Inflammatory macrophage (primary cell): ENCODE measurements around the gene RBKS.

Source experiments
- DNase-seq, 2 donors: peaks; one replicate each; pipeline ENCODE4 v3.0.0-alpha.2; 2020 to 2022
- total RNA-seq, 18 experiments: gene quantifications; one replicate each; lab custom pipeline; 2026; ENCODE audit warnings: mixed read lengths in 6 of 18, inconsistent platforms in 2 of 18; lab: John Stamatoyannopoulos, UW

The RBKS gene
- total RNA-seq, result 0.20 to 10.2 (median 0.83) reads per million in 18 experiments

- DNase-seq, result peak; percentile 86 to 93
These were observed at the start of gene RBKS, which contains the start of gene BABAM2 for GRCh38 chr2:27890146-27890923. Gene RBKS, minus strand, starts transcription at chr2:27890387. Its CDS starts 42 bp downstream, at chr2:27890345. Gene BABAM2, plus strand, starts transcription at chr2:27890729. Its CDS starts 3,828 bp downstream, at chr2:27894557.

DNA sequence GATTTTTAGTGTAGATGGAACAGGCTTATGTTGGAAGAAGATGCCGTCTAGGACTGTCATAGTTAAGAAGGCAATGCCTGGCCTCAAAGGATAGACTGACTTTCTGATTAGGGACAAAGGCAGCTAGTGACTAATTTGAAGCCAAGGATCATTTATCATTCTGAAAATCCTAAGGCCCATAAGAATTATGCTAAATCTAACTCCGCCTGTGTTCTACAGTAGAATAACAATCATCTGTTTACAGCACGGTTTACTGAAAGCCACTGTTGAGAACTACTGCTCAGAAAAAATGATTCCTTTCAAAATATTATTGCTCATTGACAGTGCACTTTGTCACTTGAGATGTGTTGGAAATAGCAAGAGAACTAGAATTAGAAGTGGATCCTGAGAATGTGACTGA is 44.8 kb upstream of the RBKS start:
- DNase-seq, result no peak

DNA sequence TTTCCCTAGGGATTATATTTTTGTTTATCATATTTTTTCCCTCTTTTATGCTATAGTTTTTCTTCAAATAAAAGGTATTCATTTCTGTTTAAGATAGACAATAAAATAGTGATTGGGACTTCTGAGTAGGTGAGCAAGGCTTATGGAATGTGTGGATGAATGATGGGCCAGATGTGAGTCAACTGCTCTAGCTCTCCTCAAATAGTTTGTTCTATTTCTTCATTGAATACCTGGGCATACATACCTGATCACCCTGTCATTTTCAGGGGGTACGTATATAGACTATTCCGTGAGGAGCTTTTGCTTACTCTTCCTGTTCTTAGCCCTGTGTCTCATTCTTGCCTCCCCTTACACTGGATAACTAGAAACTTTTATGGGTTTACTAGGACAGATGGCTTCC is 42.2 kb upstream of the RBKS start:
- no peak for DNase-seq

GRCh38 chr2:27931361-27931950 is 41.3 kb upstream of the RBKS start:
- DNase-seq, result no peak

DNA sequence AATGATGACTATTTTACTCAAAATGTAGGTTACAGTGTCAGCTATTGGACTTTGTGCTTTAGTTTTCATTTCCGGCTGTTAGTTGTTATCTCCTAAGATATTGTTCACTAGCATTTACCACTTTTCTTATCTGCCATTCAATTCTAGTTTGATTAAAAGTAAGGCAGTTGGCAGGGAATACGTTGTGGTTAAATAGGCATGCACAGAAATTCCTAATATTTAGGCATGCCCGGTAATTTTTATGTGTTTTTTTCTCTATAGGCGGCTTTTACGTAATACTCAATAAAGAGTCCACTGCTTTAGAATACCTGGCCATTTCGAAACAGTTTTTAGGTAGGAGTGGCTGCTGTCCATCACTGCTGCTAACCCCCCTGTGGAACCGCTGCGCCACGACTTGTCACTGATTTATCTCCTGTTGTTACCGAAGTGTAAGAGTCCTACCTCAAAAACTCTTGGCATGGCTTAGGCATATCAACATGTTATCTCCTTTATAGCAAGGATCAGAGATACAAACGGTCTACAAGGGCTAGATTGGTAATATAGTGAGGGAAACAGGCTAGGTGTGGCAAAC is 39.8 kb upstream of the RBKS start:
- DNase-seq, result no peak

- DNase-seq, result no peak
These were observed 35.7 kb upstream of the RBKS start for GRCh38 chr2:27925766-27926472.

DNA sequence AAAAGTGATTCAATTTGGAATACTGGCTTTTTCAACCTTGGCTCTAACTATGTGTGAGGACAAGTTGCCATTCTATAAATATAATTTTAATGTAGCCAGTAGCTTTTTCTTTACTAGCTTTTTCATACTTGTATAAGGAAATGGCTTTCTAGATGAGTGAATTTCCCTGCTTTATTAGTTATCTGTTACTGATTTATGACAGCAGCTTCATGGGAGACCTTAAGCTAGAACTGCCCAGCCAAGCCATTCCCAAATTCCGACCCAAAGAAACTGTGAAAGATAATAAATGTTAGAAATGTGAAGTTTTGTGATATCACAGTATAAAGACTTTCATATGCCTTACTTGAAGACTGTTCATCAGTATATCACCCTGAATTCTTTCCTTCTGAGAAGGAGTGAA is 32.7 kb upstream of the RBKS start:
- DNase-seq, result no peak

GRCh38 chr2:27921880-27922547 is 31.8 kb upstream of the RBKS start:
- no peak for DNase-seq

GRCh38 chr2:27921424-27921823 is 31.2 kb upstream of the RBKS start:
- no peak for DNase-seq

GRCh38 chr2:27920148-27920885 is 30.1 kb upstream of the RBKS start:
- peak; percentile 56 to 74 for DNase-seq

DNA sequence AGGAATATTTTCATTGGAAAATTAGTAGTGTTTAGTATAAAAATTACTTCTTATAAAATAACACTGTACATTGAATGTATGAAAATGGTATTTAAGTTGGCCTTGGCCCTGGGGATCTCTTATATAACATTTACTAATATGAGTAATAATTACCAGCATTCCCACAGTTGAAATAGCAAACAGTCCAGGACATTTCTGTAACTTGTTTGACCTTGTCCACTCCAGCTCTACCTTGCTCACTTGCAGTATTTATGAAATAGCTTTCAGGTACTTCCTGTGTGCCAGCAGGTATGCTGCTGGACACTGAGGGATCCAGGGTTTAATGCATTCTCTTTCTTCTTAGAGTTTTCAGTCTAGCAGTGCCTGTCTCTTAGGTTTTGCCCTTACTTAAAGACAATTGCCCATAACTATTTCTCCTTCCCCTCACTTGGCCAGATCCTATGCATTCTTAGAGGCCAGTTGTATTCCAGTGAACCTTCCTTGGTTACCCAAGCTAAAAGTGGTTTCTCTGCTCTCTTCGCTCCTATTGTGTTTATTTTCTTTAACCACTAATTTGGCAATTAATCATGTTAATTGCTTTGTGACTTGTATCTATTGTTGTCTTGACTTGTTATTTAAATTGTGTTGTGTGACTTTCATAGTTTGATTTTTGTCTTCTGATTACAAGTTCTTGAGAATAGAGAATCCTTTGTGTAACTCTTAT is 26.3 kb upstream of the RBKS start:
- no peak for DNase-seq

- DNase-seq, result no peak
These were observed 25.7 kb upstream of the RBKS start for GRCh38 chr2:27915874-27916273.

- DNase-seq, result no peak
These were observed 25.0 kb upstream of the RBKS start for GRCh38 chr2:27915191-27915590.

DNA sequence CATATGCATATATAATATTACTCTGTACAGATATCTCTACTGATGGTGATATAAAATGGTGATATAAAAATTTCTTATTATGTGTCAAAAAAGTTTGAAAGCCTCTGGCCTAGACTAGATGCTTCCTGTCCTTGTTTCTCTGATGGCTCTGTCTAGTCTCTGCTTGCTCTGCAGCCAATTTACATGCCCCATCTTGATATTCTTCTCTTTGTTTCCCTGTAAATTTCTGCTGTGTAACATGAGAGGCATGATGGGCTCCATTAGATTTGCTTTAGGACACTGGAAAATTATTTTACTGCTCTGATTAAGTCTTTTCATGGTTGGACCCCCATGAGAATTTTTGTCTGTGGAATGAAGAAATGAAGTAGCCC is 24.6 kb upstream of the RBKS start:
- no peak for DNase-seq

DNA sequence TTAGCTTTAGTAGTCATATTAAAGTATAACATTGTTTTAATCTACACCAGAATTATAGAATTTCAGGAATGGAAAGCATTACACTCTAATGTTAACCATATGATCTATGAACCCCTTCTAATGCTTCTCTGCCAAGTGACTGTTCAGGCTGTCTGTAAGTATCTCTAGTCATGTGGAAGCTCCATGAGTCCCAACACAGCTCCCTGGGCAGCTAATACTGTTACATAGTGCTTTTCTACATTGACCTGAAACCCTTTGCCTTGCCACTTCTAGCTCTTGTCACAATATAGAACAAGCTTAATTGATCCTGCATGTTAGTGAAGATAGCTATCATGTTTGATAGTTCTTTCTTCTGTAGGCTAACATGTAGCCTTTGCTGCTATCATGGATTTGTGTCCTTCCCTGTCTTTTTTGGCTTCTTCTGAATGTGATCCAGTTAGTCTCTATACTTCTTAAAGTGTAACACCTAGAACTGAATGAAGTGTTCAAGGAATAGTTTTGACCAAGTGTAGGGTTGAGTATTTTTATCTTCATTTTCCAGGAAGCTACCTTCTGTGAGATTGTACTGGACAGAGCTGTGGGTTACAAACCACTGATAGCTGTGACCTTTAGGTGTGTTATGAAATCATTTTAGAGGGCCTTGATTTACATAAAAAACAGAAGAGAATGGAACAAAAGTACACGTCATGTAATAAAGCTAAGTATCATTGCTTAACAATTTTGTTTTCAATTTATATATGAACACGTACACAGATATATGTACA is 24.0 kb upstream of the RBKS start:
- no peak for DNase-seq

GRCh38 chr2:27912512-27912911 is 22.3 kb upstream of the RBKS start:
- no peak for DNase-seq

GRCh38 chr2:27911458-27912210 is 21.4 kb upstream of the RBKS start:
- DNase-seq, result no peak

- no peak for DNase-seq
These were observed 19.7 kb upstream of the RBKS start for GRCh38 chr2:27909901-27910300.

- DNase-seq, result no peak
These were observed 17.4 kb upstream of the RBKS start for GRCh38 chr2:27907547-27907946.

DNA sequence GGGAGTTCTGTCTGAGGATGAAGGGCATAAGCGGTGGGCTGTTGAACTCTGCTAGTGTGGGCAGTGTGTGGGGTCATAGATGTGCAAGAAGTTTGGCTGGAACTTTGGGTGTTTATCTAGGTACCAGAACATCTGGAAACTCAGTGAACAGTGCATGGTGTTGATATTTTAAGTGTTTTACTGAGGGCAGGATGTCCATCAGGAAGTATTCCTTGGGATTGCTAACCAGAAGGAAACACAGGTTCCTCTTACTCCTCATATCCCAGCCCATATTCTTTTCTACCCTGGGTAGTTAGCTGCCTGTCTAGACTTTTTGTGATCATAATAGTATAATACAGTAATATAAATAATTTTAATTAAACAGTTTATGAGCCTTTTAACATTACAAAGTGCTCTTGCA is 15.9 kb upstream of the RBKS start:
- no peak for DNase-seq
